Keratinocyte (primary cell): ENCODE results near the gene GREB1.

ENCODE experiments used
- EZH2 ChIP-seq: IDR thresholded peaks from one replicate; pipeline ENCODE4 v1.6.1; 2012; ENCODE audit warnings: inconsistent platforms, mild to moderate bottlenecking, low read length, moderate library complexity
- TF ChIP-seq, protein P1 (sequence below), 3 experiments: IDR thresholded peaks in 1 of 3; conservative IDR thresholded peaks in 1 of 3; optimal IDR thresholded peaks in 1 of 3; 2 replicates in 2 of 3; 3 replicates in 1 of 3; pipeline versions ENCODE3 to v1.5.1; 2011; ENCODE audit warnings: low read length in 3 of 3, mild to moderate bottlenecking in 3 of 3, moderate library complexity in 2 of 3, control low read depth in 1 of 3, inconsistent platforms in 1 of 3; ENCODE audit not compliant: insufficient read depth in 2 of 3; ENCODE audit errors: extremely low read depth in 1 of 3

DNA sequence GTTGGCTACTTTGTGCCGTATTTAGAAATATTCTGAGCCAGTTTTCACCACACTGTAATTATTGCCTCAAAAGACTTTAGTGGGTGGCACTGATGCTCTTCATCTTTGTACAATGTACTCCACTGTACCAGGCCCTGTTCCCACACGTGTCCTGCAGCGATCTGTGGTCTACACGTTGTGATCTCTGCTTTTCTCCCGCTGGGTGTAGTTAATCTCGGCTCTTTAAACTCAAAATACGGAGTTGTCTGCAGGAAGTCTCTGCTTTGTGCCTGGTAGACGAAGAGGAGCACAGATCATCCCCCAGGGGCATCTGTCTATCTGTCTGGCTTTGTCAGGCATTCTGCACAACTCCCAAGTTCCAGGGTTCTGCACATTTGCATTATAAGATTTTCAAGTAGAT, 12.1 kb upstream of the GREB1 start:
- TF ChIP-seq, protein P1, sequence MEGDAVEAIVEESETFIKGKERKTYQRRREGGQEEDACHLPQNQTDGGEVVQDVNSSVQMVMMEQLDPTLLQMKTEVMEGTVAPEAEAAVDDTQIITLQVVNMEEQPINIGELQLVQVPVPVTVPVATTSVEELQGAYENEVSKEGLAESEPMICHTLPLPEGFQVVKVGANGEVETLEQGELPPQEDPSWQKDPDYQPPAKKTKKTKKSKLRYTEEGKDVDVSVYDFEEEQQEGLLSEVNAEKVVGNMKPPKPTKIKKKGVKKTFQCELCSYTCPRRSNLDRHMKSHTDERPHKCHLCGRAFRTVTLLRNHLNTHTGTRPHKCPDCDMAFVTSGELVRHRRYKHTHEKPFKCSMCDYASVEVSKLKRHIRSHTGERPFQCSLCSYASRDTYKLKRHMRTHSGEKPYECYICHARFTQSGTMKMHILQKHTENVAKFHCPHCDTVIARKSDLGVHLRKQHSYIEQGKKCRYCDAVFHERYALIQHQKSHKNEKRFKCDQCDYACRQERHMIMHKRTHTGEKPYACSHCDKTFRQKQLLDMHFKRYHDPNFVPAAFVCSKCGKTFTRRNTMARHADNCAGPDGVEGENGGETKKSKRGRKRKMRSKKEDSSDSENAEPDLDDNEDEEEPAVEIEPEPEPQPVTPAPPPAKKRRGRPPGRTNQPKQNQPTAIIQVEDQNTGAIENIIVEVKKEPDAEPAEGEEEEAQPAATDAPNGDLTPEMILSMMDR (optimal IDR thresholded peaks at IDR 0.05 in 1 of 3, IDR thresholded peaks at IDR 0.05 in 1 of 3, conservative IDR thresholded peaks at IDR 0.05 in 1 of 3; ENCODE audit: extremely low read depth in 1 of 3, insufficient read depth in 2 of 3, low read length in 3 of 3), result no peak
- no peak for TF ChIP-seq EZH2
